Astrocyte (in vitro differentiated cells and primary cell): Measurements from ENCODE around the gene TRIM8.

ENCODE experiments used
- EZH2 ChIP-seq: IDR thresholded peaks from 2 replicates; pipeline ENCODE4 v1.6.1; 2012; ENCODE audit warnings: mild to moderate bottlenecking, low read length, inconsistent platforms; ENCODE audit not compliant: insufficient read depth
- TF ChIP-seq, protein P1 (sequence below): IDR thresholded peaks from 2 replicates; pipeline ENCODE4 v1.5.1; 2011; ENCODE audit warnings: low read depth, mild to moderate bottlenecking, inconsistent platforms, low read length, moderate library complexity; ENCODE audit not compliant: insufficient read depth

DNA sequence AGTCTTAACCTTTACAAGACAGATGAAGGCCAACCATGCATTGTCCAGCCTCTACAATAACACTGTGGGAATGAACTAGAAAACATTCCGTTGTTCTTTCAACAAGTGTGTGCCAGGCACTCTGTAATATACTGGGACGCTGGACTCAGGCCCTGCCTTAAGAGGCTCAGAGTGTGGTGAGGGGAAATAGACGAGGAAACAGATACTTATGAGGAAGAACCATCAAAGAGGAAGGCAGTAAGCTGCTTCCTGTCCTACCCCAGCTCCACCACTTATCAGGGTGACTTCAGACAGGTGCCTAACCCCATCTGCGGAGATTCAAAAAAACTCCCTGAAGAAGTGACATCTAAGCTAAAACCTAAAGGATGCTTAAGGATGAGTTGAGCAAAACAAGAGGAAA is 8.9 kb upstream of the TRIM8 start:
- TF ChIP-seq, protein P1, sequence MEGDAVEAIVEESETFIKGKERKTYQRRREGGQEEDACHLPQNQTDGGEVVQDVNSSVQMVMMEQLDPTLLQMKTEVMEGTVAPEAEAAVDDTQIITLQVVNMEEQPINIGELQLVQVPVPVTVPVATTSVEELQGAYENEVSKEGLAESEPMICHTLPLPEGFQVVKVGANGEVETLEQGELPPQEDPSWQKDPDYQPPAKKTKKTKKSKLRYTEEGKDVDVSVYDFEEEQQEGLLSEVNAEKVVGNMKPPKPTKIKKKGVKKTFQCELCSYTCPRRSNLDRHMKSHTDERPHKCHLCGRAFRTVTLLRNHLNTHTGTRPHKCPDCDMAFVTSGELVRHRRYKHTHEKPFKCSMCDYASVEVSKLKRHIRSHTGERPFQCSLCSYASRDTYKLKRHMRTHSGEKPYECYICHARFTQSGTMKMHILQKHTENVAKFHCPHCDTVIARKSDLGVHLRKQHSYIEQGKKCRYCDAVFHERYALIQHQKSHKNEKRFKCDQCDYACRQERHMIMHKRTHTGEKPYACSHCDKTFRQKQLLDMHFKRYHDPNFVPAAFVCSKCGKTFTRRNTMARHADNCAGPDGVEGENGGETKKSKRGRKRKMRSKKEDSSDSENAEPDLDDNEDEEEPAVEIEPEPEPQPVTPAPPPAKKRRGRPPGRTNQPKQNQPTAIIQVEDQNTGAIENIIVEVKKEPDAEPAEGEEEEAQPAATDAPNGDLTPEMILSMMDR, result no peak
- no peak for TF ChIP-seq EZH2
